Suppressor macrophage treated with lipopolysaccharide for 1 hour (primary cell): ENCODE measurements around the gene GABRD.

ENCODE experiments used
- DNase-seq, 3 donors: peaks; one replicate each; pipeline ENCODE4 v3.0.0-alpha.2; 2020 to 2022

Gene GABRD

DNA sequence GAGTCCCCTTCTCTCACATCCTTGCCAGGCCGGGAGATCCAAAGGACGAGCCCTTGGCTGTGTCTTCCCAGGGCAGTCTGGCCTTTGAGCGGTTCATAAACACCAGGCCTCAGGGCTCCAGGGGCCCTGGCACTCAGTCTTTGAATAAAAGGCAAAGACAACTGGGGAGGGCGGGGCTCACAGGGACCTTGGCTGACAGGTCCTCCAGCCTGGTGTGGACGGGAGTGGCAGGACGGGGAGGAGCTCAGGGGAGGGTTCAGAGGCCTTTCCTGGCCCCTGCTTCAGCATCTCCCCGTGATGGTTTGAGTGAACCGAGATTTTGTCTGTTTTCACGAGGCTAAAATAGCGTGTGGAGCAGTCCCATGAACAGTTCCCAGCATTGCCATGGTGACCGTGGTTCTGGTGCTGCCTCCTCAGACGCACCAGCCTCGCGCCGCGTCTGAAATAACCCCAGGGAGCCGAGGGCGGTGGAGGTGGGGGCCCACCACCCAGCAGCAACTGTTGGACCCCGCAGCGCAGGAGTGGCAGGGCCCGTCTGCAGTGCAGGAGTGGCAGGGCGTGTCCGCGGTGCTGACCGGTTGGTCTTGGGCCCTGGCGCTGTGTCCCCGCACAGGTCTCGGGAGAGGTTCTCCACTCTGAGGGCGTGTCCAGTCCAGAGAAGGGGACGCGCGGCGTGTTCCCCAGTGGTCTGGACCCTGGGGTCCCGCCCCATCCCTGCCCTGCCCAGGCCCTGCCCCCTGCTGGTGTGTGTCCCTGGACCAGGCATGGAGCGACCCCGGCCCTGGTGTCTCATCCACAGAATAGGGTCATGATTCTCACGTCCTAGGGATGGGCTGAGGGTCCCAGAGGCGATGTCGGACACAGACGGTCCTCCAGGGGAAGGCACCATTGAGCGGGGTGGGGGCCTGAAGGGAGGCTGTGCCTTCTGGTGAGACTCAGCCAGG lies 24.0 kb downstream of the GABRD start:
- no peak for DNase-seq

- DNase-seq: no peak
These were observed 24.7 kb downstream of the GABRD start for GRCh38 chr1:2043886-2044285.

DNA sequence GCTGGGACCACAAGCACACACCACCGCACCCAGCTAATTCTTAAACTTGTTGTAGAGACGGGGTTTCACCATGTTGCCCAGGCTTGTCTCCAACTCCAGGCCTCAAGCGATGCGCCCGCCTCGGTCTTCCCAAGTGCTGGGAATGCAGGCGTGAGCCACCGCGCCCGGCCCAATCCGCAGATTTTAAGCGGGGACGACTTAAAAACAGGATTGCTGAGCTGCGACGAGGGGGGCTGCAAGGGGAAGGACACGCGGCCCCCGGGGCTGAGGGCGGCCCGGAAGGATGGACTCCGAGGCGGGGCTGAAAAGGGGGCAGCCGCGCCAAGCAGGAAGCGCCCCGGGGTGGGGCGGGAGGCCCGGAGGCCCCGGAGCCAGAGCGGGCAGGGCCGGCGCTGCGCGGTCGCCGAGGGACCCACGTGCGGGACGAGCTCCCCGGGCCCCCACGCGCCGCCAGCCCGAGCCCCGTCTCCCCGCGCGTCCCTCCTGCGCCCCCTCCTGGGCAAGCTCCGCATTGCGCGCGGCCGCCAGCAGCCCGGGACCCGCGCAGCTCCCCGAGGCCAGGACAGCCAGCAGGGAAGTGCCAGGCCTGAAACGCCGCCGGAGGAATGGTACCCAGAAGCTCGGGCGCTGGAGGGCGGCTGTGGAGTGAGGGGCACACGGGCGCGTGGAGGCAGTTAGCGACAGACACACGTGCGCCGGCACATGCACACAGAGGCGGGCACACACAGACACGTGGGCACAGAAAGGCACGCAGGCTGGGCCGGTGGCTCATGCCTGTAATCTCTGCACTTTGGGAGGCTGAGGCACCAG lies 25.6 kb downstream of the GABRD start:
- peak; percentile 66 to 88 (median 81) for DNase-seq

- DNase-seq: no peak
These were observed 26.5 kb downstream of the GABRD start for GRCh38 chr1:2045468-2046173.

DNA sequence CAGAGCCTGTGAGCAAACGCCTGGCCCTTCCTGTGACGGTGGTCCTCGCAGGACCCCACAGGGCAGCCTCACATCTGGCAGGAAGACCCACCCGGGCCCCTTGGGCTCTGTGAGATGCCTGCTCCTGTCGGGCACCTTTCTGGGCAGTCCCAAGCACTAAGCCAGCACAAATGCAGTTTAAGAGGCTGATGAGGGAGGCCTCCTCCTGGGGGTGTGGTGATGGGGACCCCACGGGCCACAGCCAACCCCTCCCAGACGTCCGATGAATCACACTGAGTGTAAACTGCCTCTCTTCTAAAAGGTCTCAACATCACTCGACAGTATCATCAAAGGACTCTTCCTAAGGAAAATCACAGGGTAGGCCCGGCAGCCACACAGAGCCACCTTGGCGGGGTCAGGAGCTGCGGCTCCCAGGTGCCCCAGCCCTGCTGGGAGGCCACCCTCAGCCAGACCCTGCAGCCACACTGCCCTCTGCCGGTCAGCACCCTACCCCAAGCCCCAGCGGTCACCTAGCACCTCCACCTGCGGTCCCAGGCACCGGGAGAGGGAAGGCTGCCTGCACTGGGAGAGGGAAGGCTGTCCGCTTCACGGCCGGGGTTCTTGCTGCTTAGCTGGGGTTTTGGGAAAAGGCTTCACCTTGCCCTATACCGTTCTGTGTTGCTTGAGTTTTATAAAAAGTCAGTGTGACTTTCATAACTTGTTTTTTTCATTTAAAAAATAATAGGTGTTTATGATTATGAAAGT lies 27.2 kb downstream of the GABRD start:
- peak; percentile 40 to 66 (median 48) for DNase-seq

DNA sequence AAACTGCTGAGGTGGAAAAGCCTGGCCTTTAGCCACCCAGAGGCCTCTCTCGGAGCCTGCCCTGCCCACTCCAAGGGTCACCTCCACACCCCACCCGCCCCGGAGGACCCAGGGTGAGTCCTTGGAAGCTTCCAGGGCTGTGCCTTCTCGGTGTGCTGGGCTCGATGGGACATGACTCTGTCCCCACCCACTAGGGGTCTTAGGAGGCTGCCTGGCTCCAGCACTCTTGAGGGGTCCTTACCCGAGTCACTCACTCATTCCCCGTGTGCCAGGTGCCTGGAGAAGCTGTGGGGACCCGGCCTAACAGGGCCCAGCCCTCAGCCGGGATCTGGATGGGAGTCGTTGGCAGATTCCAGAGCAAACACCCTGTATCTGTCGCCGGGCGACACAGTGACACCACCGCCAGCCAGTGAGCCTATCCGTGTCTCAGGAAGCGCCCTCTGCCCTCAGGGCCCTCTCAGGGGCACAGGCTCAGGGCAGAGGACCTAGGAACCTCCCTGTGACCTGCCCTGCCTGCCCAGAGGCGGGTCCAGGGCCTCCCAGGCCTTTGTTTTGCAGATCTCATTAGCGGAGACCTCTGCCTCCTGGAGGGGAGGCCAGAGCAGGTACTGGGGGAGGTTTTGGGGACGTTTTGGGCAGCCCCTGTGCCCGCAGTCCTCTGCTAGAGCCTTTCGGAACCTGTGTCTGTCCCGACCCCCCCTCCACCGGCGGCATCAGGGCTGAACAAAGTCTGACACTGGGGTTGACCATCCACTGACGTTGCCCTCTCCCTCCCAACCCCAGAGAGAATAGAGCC lies 28.0 kb downstream of the GABRD start:
- DNase-seq: no peak

- no peak for DNase-seq
These were observed 28.9 kb downstream of the GABRD start for GRCh38 chr1:2047749-2048729.

DNA sequence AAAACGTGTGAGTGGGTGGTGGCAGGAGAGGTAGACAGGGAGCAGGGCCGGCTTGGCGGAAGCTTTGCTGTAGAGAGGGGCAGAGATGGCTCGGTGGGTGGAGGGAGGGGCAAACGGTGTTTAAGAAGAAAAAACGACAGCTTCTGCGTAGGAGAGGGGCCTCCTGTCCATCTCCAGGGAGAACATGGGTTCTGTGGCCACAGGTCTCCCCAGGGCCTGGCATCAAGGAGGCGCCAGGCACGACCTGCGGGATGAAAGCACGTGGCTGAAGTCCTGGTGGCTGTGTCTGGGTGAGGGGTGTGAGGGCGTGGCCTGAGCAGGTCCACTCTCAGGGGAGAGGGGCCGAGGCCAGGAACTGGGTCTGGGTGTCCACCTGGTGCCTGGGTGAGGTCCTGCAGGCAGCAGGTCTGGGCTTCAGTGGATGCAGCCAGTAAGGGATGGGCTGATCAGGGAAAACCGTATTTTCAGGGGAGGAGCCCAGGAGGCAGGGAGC lies 30.1 kb downstream of the GABRD start:
- DNase-seq: no peak

DNA sequence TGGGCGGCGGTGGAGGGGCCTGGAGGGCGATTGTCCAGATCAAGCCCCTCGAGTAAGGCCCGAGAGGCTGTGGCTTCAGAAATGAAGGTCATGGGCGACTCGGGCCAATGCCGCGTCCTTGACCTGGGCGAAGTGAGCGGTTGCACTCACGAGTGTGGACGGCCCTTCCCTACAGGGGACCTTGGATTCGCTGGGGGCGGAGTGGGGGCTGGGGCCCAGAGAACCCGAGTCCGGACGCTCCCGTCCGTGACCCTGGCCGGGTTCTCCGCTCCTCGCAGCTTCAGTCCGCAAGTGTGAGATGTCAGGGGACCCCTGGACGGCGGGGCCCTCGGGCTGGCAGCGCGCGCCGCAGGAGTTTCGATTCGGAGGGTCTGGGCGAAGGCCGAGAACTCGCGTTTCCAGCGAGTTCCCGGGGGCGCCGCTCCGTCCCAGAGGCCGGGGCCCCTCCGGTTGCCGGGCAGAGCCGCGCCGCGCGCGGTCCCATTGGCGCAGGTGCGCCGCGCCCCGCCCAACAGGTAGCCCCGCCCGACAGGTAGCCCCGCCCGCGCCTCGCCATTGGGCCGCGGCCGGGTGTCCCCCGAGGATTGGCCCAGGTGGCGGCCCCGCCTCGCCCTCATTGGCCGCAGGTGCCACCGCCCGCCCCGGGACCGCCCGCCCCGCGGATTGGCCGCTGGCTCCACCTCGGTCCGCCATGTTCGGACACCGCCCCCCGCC lies 30.7 kb downstream of the GABRD start, which contains the start of gene PRKCZ:
PRKCZ (plus strand) TSS at position 694 of the 714 bp plus-strand sequence. CDS start 220 bp downstream, outside the sequence.
- DNase-seq: peak; percentile 36 to 65 (median 46)

GRCh38 chr1:2050461-2050792 lies 31.3 kb downstream of the GABRD start:
- peak in 1 of 3 donors; percentile 15 for DNase-seq

- DNase-seq: peak in 1 of 3 donors; percentile 20
These were observed 31.9 kb downstream of the GABRD start for GRCh38 chr1:2050793-2051682.

- DNase-seq: no peak
These were observed 33.0 kb downstream of the GABRD start for GRCh38 chr1:2052054-2052679.

GRCh38 chr1:2052756-2053155 lies 33.6 kb downstream of the GABRD start:
- DNase-seq: no peak

GRCh38 chr1:2053217-2053616 lies 34.1 kb downstream of the GABRD start:
- DNase-seq: no peak

DNA sequence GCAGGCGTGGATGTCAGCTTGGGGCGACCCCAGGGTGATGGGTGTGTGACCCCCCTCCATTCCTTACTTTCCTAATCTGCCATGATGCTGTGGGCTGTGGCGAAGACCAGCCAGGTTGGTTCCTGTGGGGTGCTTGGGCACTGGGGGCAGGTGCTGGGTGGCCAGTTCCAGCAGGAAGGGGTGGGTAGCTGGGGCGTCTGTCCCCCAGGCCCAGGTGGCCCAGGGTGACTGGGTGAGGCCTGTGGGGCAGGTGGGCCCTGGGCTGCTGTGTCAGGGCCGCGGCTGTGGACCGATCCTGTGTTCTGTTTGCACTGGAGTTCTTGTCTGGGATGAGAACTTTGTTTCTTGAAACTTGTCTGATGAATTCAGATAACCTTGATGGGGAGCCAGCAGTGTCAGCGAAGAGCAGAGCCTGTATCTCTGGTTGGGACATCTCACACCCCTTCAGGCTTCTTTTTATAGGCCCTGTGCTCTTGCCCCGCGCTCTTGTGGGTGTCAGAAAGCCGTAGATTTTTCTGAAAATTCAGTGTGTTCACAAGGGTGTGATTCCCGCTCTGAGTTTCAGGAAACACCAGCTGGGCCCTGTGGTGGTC lies 34.7 kb downstream of the GABRD start:
- no peak for DNase-seq

DNA sequence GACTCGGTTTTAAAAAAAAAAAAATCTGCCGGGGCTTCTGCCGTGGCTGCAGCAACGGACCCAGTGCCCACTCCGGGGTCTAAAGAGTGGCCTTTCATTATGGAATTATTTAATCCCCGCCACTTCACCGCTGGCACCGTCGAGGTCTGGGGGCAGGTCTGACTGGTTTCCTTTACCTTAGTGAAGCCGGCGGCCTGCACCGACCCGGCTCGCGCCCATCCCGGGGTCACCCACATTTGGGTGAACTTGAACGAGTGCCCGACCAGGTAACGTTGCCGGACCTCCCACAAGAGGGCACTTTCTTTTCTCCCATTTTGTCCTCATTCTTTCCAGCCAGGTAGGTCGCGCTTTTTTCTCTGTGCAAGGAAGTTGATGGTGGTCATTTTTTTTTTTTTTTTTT lies 35.4 kb downstream of the GABRD start:
- DNase-seq: no peak

DNA sequence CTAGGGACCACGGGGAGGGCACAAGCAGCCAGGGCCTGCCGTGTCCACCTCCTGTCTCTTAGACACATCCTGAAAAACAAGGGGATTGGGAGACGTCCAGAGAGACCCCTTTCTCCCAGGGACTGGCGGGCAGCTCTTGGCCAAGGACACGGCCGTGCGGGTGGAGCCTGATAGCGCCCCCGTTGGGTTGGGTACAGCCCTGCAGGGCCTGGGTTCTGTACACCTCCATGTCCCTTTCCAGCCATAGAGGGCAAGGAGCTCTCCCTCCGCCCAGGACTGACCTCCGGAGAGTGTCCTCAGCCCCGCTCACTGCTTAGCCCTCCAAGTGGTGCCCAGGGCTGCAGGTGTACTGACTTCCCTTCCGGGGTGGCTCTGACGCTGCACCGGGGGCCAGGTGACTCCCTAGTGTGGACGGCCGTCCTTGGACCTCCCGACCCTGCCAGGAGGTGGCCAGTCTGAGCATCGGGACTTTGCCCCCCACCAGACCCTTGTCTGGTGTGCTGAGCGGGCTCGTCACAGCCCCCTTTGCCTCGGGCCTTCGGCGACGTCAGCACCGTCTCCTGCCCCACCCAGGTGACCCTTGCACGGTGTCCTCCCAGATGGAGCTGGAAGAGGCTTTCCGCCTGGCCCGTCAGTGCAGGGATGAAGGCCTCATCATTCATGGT lies 36.9 kb downstream of the GABRD start:
- no peak for DNase-seq
